Mammary epithelial cell (primary cell): Measurements from ENCODE around the gene MCF2L.

Source experiments
- CTCF ChIP-seq, 2 donors: IDR thresholded peaks in 1 of 2; conservative IDR thresholded peaks in 1 of 2; 2 replicates each; pipeline ENCODE4 v1.5.1; 2011 to 2012; ENCODE audit warnings: inconsistent platforms in 2 of 2, low read length in 2 of 2, mild to moderate bottlenecking in 2 of 2, control low read depth in 1 of 2, low read depth in 1 of 2; ENCODE audit not compliant: insufficient read depth in 1 of 2; ENCODE audit errors: extremely low read depth in 1 of 2
- EZH2 ChIP-seq: IDR thresholded peaks from 2 replicates; pipeline ENCODE4 v1.6.1; 2012; ENCODE audit warnings: low read length, inconsistent platforms, borderline replicate concordance

- no peak for TF ChIP-seq CTCF (conservative IDR thresholded peaks at IDR 0.05 in 1 of 2, IDR thresholded peaks at IDR 0.05 in 1 of 2; ENCODE audit: extremely low read depth in 1 of 2, insufficient read depth in 1 of 2, low read depth in 1 of 2, low read length in 2 of 2)
- no peak for TF ChIP-seq EZH2
These were observed 108.5 kb downstream of the MCF2L start for GRCh38 chr13:113077566-113077952.
